Measurements from ENCODE around the gene MED13.

DNA sequence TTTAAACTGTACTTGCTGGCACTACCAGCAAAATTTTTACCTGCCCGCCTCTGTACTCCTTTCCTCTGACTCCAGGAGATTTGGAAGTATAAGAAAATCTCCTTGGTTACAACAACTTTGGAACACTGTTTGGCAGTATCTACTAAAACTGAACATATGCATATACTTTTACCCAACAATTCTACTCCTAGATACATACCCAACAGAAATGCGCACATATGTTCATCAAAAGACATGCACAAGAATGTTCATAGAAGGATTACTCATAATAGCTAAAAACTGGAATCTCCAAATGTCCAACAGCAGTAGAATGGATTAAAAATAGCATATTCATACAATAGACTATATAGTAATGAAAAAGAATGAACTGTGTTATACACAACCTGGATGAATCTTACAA is 21.7 kb upstream of the MED13 start:
- TF ChIP-seq NRF1 (IDR thresholded peaks at IDR 0.05; ENCODE audit: low read depth, low read length) (no peak), CHD2 (IDR thresholded peaks at IDR 0.05; ENCODE audit: low read length, partially characterized antibody) (no peak), EZH2phosphoT487 (IDR thresholded peaks at IDR 0.05; ENCODE audit: borderline replicate concordance, low read depth) (no peak), FOXM1 (IDR thresholded peaks at IDR 0.05; ENCODE audit: low read depth) (no peak), RAD21 (IDR thresholded peaks at IDR 0.05; ENCODE audit: low read length) (no peak), JUND (IDR thresholded peaks at IDR 0.05) (no peak), POLR2AphosphoS5 (IDR thresholded peaks at IDR 0.05; ENCODE audit: low read depth, low read length) (no peak), TAF1 (IDR thresholded peaks at IDR 0.05; ENCODE audit: borderline replicate concordance, low read depth, low read length) (no peak), MXI1 (IDR thresholded peaks at IDR 0.05; ENCODE audit: low read depth, low read length) (no peak)
- TF ChIP-seq, protein P1, sequence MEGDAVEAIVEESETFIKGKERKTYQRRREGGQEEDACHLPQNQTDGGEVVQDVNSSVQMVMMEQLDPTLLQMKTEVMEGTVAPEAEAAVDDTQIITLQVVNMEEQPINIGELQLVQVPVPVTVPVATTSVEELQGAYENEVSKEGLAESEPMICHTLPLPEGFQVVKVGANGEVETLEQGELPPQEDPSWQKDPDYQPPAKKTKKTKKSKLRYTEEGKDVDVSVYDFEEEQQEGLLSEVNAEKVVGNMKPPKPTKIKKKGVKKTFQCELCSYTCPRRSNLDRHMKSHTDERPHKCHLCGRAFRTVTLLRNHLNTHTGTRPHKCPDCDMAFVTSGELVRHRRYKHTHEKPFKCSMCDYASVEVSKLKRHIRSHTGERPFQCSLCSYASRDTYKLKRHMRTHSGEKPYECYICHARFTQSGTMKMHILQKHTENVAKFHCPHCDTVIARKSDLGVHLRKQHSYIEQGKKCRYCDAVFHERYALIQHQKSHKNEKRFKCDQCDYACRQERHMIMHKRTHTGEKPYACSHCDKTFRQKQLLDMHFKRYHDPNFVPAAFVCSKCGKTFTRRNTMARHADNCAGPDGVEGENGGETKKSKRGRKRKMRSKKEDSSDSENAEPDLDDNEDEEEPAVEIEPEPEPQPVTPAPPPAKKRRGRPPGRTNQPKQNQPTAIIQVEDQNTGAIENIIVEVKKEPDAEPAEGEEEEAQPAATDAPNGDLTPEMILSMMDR (IDR thresholded peaks at IDR 0.05): no peak
- TF ChIP-seq, protein P2, sequence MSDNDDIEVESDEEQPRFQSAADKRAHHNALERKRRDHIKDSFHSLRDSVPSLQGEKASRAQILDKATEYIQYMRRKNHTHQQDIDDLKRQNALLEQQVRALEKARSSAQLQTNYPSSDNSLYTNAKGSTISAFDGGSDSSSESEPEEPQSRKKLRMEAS (IDR thresholded peaks at IDR 0.05; ENCODE audit: low read depth): no peak
- TF ChIP-seq, protein P3, sequence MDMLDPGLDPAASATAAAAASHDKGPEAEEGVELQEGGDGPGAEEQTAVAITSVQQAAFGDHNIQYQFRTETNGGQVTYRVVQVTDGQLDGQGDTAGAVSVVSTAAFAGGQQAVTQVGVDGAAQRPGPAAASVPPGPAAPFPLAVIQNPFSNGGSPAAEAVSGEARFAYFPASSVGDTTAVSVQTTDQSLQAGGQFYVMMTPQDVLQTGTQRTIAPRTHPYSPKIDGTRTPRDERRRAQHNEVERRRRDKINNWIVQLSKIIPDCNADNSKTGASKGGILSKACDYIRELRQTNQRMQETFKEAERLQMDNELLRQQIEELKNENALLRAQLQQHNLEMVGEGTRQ (IDR thresholded peaks at IDR 0.05; ENCODE audit: borderline replicate concordance, low read depth, low read length): no peak
- TF ChIP-seq, protein P4, sequence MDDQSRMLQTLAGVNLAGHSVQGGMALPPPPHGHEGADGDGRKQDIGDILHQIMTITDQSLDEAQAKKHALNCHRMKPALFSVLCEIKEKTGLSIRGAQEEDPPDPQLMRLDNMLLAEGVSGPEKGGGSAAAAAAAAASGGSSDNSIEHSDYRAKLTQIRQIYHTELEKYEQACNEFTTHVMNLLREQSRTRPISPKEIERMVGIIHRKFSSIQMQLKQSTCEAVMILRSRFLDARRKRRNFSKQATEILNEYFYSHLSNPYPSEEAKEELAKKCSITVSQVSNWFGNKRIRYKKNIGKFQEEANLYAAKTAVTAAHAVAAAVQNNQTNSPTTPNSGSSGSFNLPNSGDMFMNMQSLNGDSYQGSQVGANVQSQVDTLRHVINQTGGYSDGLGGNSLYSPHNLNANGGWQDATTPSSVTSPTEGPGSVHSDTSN (IDR thresholded peaks at IDR 0.05): no peak

All from SK-N-SH (cell line).